ENCODE data around the gene CHKB. TPM values are rescaled to one million over a fixed set of nuclear protein-coding genes. Genes with fewer than 3 reads are reported as not detected.

CHKB gene
- 13.7 and 15.0 TPM in 2 replicates for total RNA-seq

GRCh38 chr22:50582493-50583293 lies at the start of gene CHKB:
CHKB (minus strand) TSS chr22:50582849; CDS start chr22:50582781, 68 bp downstream.

GRCh38 chr22:50627642-50628542 lies 45.2 kb upstream of the CHKB start, which contains the start of gene ARSA:
ARSA (minus strand) TSS chr22:50628152; CDS start chr22:50627779, 373 bp downstream.

GRCh38 chr22:50600538-50600937 lies 17.9 kb upstream of the CHKB start, which contains the start of gene MAPK8IP2:
MAPK8IP2 (plus strand) TSS chr22:50600793; CDS start chr22:50600819, 26 bp downstream.

GRCh38 chr22:50577987-50578775 lies 4.5 kb downstream of the CHKB start, which contains the start of gene CPT1B:
CPT1B (minus strand) TSS chr22:50578427; CDS start chr22:50577915, 512 bp downstream.

GRCh38 chr22:50562523-50563412 lies 19.9 kb downstream of the CHKB start, which contains the start of gene SYCE3:
SYCE3 (minus strand) TSS chr22:50562919; CDS start chr22:50556405, 6,514 bp downstream.

GRCh38 chr22:50545522-50546325 lies 36.9 kb downstream of the CHKB start, which contains the start of gene KLHDC7B:
KLHDC7B (plus strand) TSS chr22:50545899; CDS start chr22:50546244, 345 bp downstream.

GRCh38 chr22:50529897-50530579 lies 52.6 kb downstream of the CHKB start, which contains the start of gene TYMP:
TYMP (minus strand) TSS chr22:50530012; CDS start chr22:50529709, 303 bp downstream.

Other genes starting within 250 kb of the CHKB start
- 57.9 and 70.7 TPM in 2 replicates for gene PPP6R2, start 239.5 kb downstream of the CHKB start, total RNA-seq
- gene SBF1, start 107.8 kb downstream of the CHKB start, total RNA-seq: 88.6 and 131 TPM in 2 replicates
- gene ADM2, start 101.3 kb downstream of the CHKB start, total RNA-seq: 3.5 and 7.9 TPM in 2 replicates
- gene MIOX, start 96.0 kb downstream of the CHKB start, total RNA-seq: 0.10 TPM in 1 of 2 replicates, not detected in the other
- 60.0 and 74.5 TPM in 2 replicates for gene LMF2, start 75.1 kb downstream of the CHKB start, total RNA-seq
- 19.7 and 19.9 TPM in 2 replicates for gene NCAPH2, start 74.6 kb downstream of the CHKB start, total RNA-seq
- 1.2 and 1.5 TPM in 2 replicates for gene SCO2, start 57.3 kb downstream of the CHKB start, total RNA-seq
- gene TYMP, start 52.8 kb downstream of the CHKB start, total RNA-seq: 15.2 and 18.5 TPM in 2 replicates
- gene KLHDC7B, start 37.0 kb downstream of the CHKB start, total RNA-seq: 0.39 and 0.63 TPM in 2 replicates
- not detected in 2 replicates for gene SYCE3, start 19.9 kb downstream of the CHKB start, total RNA-seq
- gene CPT1B, start 4.4 kb downstream of the CHKB start, total RNA-seq: 2.0 and 3.5 TPM in 2 replicates
- gene MAPK8IP2, start 17.9 kb upstream of the CHKB start, total RNA-seq: 0.03 and 0.07 TPM in 2 replicates
- 36.3 and 48.5 TPM in 2 replicates for gene ARSA, start 45.3 kb upstream of the CHKB start, total RNA-seq
- gene SHANK3, start 90.0 kb upstream of the CHKB start, total RNA-seq: 0.33 and 0.59 TPM in 2 replicates
- gene ACR, start 155.4 kb upstream of the CHKB start, total RNA-seq: not detected in 2 replicates
- gene RABL2B, start 200.8 kb upstream of the CHKB start, total RNA-seq: 11.3 and 18.2 TPM in 2 replicates